Esophagus muscularis mucosa (tissue), 4 donors: ENCODE data around the gene TEDC1.

ENCODE experiments used
- CTCF ChIP-seq, 3 experiments: fragments of 200-600 bp in 2 of 3; fragments of 450-650 bp in 1 of 3; sonication (generic) in 2 of 3; IDR thresholded peaks; one replicate each; pipeline ENCODE4 v1.5.1; 2017 to 2019; ENCODE audit warnings: antibody characterized with exemption in 3 of 3, mild to moderate bottlenecking in 2 of 3, moderate library complexity in 1 of 3
- EP300 ChIP-seq: sonication (generic); formaldehyde crosslinking; IDR thresholded peaks from one replicate; pipeline ENCODE4 v1.6.1; 2017; ENCODE audit warnings: antibody characterized with exemption
- POLR2A ChIP-seq: fragments of 450-650 bp; IDR thresholded peaks from one replicate; pipeline ENCODE4 v1.6.1; 2017; ENCODE audit warnings: antibody characterized with exemption, moderate library complexity, mild to moderate bottlenecking, low read depth
- POLR2AphosphoS5 ChIP-seq, 2 donors: sonication (generic); formaldehyde crosslinking; IDR thresholded peaks; one replicate each; pipeline ENCODE4 v1.6.1; 2017; ENCODE audit warnings: antibody characterized with exemption in 2 of 2

- no peak for TF ChIP-seq CTCF (IDR thresholded peaks at IDR 0.05)
- TF ChIP-seq POLR2A = no peak
- no peak for TF ChIP-seq POLR2AphosphoS5 (IDR thresholded peaks at IDR 0.05)
- TF ChIP-seq EP300 = no peak
Observed at GRCh38 chr14:105469456-105470349, 21.3 kb upstream of the TEDC1 start.
